Osteoblast (primary cell): ENCODE measurements around the gene USP28. TPM values are rescaled to one million over a fixed set of nuclear protein-coding genes. Genes with fewer than 3 reads are reported as not detected.
A peak's percentile ranks its signal among the peaks of the same experiment; 100 is the strongest.
"Not testable (repeated sequence)": the region's sequence is repeated elsewhere in the genome, so short reads cannot be mapped to it uniquely, and the experiment has no call there.

Source experiments
- DNase-seq: peaks from one replicate; pipeline ENCODE4 v3.0.0; 2011; ENCODE audit warnings: low spot score, mixed read lengths; ENCODE audit not compliant: insufficient read length; ENCODE audit errors: missing footprints
- H2AFZ ChIP-seq: 2 replicates; pipeline ENCODE4 v1.6.0; 2011; ENCODE audit warnings: mild to moderate bottlenecking, low read length
- H3K27ac ChIP-seq: 2 replicates; pipeline ENCODE4 v1.5.1; 2011; ENCODE audit warnings: mild to moderate bottlenecking, low read depth, low read length, moderate library complexity
- H3K27me3 ChIP-seq: 2 replicates; pipeline ENCODE4 v1.6.0; 2012; ENCODE audit warnings: mild to moderate bottlenecking, control low read depth, inconsistent platforms, low read length, moderate library complexity; ENCODE audit not compliant: insufficient read depth
- H3K36me3 ChIP-seq: 2 replicates; pipeline ENCODE4 v1.5.1; 2011; ENCODE audit warnings: mild to moderate bottlenecking, low read length, control low read depth, moderate library complexity; ENCODE audit not compliant: insufficient read depth
- H3K4me1 ChIP-seq: 2 replicates; pipeline ENCODE4 v1.5.1; 2011; ENCODE audit warnings: mild to moderate bottlenecking, low read length, control low read depth, moderate library complexity; ENCODE audit not compliant: insufficient read depth
- H3K4me2 ChIP-seq: 2 replicates; pipeline ENCODE4 v1.6.0; 2011; ENCODE audit warnings: mild to moderate bottlenecking, low read length; ENCODE audit not compliant: insufficient read depth
- H3K4me3 ChIP-seq: fragments of 200-600 bp; sonication (generic); 3 replicates; pipeline ENCODE4 v1.5.1; 2012; ENCODE audit warnings: mild to moderate bottlenecking, low read length, inconsistent platforms; ENCODE audit not compliant: insufficient read depth
- H3K79me2 ChIP-seq: 2 replicates; pipeline ENCODE4 v1.6.0; 2012; ENCODE audit warnings: mild to moderate bottlenecking, low read length, control low read depth, inconsistent platforms; ENCODE audit not compliant: insufficient read depth
- H3K9me3 ChIP-seq: 2 replicates; pipeline ENCODE4 v1.5.1; 2011; ENCODE audit warnings: low read depth, low read length, control low read depth
- H4K20me1 ChIP-seq: 2 replicates; pipeline ENCODE4 v1.6.0; 2012; ENCODE audit warnings: mild to moderate bottlenecking, low read length, control low read depth; ENCODE audit not compliant: insufficient read depth
- CTCF ChIP-seq: IDR thresholded peaks from 2 replicates; pipeline ENCODE4 v1.5.1; 2011; ENCODE audit warnings: mild to moderate bottlenecking, low read depth, low read length, moderate library complexity; ENCODE audit errors: extremely low read depth
- total RNA-seq: library from RNA; depleted of rRNA; stranded (reverse); fragments of >200 nt; gene quantifications from 2 replicates; pipeline ENCODE4 v1.2.3, GENCODE V29; 2012

Gene USP28
- total RNA-seq, 1 donor, result 31.5 TPM

- DNase-seq, result no peak
- H3K79me2 ChIP-seq, result no peaks in the 10 kb centered on the region
- H3K4me1 ChIP-seq, result no peaks in the 10 kb centered on the region
- H3K4me2 ChIP-seq, result no peak overlapping the region
- no peak overlapping the region for H2AFZ ChIP-seq
- TF ChIP-seq CTCF, result no peak
- H3K36me3 ChIP-seq, result peaks cover 5% of the 10 kb centered on the region
- no peaks in the 10 kb centered on the region for H3K27me3 ChIP-seq
- H3K4me3 ChIP-seq, result no peak overlapping the region
- H3K27ac ChIP-seq, result no peak overlapping the region
- no peaks in the 10 kb centered on the region for H4K20me1 ChIP-seq
- H3K9me3 ChIP-seq, result no peaks in the 10 kb centered on the region
Observed at GRCh38 chr11:113802621-113803020, 72.8 kb downstream of the USP28 start.

GRCh38 chr11:113796663-113797259 lies 78.6 kb downstream of the USP28 start:
- no peaks in the 10 kb centered on the region for H3K27me3 ChIP-seq
- DNase-seq, result peak; percentile 94
- TF ChIP-seq CTCF, result peak; percentile 66

GRCh38 chr11:113789675-113790320 lies 85.6 kb downstream of the USP28 start:
- Histone ChIP-seq H3K9me3 (no peaks in the 10 kb centered on the region), H2AFZ (no peak overlapping the region), H3K36me3 (no peaks in the 10 kb centered on the region), H3K4me2 (no peak overlapping the region), H3K27ac (no peak overlapping the region), H3K4me3 (no peak overlapping the region), H4K20me1 (no peaks in the 10 kb centered on the region), H3K79me2 (no peaks in the 10 kb centered on the region), H3K27me3 (peaks cover 8% of the 10 kb centered on the region), H3K4me1 (no peaks in the 10 kb centered on the region)
- DNase-seq, result peak; percentile 18
- TF ChIP-seq CTCF, result no peak

More at GRCh38 chr11:113796663-113797259, 78.6 kb downstream of the USP28 start:
- Histone ChIP-seq H4K20me1 (no peaks in the 10 kb centered on the region), H3K9me3 (no peaks in the 10 kb centered on the region), H3K36me3 (peaks cover 5% of the 10 kb centered on the region), H3K4me2 (no peak overlapping the region), H3K27ac (no peak overlapping the region), H2AFZ (no peak overlapping the region), H3K4me1 (no peaks in the 10 kb centered on the region), H3K79me2 (no peaks in the 10 kb centered on the region), H3K4me3 (no peak overlapping the region)

DNA sequence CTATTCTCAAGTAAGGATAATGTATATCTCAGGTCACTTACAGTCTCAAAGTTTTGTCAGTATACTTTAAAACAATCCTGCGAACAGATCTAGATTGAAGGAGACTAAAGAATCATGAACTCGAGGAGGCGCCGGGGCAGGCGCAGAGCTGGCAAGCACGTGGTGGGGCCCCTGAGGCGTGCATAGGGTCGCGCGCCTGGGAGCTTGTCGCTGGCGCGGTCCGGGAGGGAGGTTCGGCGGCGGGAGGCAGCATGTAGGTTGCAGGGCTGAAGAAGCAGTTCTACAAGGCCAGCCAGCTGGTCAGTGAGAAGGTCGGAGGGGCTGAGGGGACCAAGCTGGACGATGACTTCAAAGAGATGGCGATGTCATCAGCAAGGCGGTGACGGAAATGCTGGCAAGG lies 86.4 kb downstream of the USP28 start:
- not testable (repeated sequence) for DNase-seq, H4K20me1 ChIP-seq, H3K36me3 ChIP-seq, H3K4me2 ChIP-seq, H3K9me3 ChIP-seq, H3K4me3 ChIP-seq, H3K4me1 ChIP-seq, H3K27ac ChIP-seq, H3K79me2 ChIP-seq, H2AFZ ChIP-seq
- peaks cover 11% of the 10 kb centered on the region for H3K27me3 ChIP-seq
